GM18868 (cell line): Measurements from ENCODE around the gene MALAT1.
"Not testable (repeated sequence)": the region's sequence is repeated elsewhere in the genome, so short reads cannot be mapped to it uniquely, and the experiment has no call there.

Experiments
- ATAC-seq: cut with Tn5 transposase; IDR thresholded peaks from one replicate; pipeline ENCODE4 v1.9.1; 2021; ENCODE audit warnings: mild to moderate bottlenecking, moderate library complexity; ENCODE audit not compliant: unreplicated experiment

The MALAT1 gene

DNA sequence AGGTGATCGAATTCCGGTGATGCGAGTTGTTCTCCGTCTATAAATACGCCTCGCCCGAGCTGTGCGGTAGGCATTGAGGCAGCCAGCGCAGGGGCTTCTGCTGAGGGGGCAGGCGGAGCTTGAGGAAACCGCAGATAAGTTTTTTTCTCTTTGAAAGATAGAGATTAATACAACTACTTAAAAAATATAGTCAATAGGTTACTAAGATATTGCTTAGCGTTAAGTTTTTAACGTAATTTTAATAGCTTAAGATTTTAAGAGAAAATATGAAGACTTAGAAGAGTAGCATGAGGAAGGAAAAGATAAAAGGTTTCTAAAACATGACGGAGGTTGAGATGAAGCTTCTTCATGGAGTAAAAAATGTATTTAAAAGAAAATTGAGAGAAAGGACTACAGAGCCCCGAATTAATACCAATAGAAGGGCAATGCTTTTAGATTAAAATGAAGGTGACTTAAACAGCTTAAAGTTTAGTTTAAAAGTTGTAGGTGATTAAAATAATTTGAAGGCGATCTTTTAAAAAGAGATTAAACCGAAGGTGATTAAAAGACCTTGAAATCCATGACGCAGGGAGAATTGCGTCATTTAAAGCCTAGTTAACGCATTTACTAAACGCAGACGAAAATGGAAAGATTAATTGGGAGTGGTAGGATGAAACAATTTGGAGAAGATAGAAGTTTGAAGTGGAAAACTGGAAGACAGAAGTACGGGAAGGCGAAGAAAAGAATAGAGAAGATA, at the start of gene MALAT1:
Gene MALAT1 (plus strand): TSS at position 69 of the 736 bp plus-strand sequence.
- ATAC-seq = no peak

DNA sequence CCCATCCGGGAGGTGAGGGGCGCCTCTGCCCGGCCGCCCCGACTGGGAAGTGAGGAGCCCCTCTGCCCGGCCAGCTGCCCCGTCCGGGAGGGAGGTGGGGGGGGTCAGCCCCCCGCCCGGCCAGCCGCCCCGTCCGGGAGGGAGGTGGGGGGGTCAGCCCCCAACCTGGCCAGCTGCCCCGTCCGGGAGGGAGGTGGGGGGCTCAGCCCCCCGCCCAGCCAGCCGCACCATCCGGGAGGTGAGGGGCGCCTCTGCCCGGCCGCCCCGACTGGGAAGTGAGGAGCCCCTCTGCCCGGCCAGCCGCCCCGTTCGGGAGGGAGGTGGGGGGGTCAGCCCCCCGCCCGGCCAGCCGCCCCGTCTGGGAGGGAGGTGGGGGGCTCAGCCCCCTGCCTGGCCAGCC, 47.5 kb upstream of the MALAT1 start:
- not testable (repeated sequence) for ATAC-seq

DNA sequence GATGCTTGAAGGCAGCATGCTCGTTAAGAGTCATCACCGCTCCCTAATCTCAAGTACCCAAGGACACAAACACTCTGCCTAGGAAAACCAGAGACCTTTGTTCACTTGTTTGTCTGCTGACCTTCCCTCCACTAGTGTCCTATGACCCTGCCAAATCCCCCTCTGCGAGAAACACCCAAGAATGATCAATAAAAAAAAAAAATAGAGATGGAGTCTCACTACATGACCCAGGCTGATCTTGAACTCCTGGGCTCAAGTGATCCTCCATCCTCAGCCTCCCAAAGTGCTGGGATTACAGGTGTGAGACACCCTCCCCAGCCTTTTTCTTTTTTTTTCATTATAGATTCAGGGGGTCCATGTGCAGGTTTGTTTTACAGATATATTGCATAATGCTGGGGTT, 46.6 kb upstream of the MALAT1 start:
- not testable (repeated sequence) for ATAC-seq

DNA sequence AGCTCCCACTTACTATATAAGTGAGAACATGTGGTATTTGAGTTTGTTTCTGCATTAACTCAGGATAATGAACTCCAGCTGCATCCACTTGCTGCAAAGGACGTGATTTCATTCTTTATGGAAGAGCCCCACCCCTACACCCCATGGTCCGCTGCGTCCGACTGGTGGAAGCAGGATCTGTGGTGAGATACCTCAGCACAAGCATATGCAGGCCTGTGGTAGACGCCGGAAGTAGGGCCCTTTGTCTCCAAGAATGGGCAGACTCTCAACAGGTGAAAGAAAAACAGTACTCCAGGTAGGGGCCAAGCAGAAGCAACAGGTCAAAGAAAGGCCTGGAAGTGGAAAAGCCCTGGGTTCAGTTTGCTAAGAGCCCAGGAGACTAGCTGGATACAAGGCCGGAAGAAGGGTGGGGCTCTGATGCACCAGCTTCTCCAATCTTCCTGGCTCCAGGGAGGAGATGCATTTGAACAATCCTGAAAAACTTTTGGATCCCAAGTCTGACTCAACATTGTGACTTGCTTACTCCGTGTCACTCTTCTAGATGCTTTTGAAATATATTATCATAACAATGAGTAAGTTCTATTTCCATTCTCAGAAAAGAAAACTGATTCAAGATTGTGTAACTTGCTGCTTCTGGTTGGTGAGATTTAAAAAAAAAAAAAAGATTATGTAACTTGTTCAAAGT, 45.9 kb upstream of the MALAT1 start:
- no peak for ATAC-seq

DNA sequence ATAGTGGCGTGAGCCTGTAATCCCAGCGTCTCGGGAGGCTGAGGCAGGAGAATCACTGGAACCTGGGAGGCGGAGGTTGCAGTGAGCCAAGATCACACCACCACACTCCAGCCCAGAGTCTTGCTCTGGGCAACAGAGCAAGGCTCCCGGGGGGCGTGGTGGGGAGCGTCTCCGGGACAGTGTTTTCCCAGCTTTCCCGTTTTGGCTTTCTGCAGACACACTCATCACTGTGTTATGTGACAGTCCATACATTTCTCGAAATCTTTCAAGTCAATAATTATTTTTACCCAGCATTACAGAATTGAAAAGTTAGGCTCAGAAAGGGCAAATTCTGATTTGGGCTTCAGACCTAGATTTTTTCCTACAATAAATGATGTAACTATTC, 44.5 kb upstream of the MALAT1 start:
- ATAC-seq = no peak

DNA sequence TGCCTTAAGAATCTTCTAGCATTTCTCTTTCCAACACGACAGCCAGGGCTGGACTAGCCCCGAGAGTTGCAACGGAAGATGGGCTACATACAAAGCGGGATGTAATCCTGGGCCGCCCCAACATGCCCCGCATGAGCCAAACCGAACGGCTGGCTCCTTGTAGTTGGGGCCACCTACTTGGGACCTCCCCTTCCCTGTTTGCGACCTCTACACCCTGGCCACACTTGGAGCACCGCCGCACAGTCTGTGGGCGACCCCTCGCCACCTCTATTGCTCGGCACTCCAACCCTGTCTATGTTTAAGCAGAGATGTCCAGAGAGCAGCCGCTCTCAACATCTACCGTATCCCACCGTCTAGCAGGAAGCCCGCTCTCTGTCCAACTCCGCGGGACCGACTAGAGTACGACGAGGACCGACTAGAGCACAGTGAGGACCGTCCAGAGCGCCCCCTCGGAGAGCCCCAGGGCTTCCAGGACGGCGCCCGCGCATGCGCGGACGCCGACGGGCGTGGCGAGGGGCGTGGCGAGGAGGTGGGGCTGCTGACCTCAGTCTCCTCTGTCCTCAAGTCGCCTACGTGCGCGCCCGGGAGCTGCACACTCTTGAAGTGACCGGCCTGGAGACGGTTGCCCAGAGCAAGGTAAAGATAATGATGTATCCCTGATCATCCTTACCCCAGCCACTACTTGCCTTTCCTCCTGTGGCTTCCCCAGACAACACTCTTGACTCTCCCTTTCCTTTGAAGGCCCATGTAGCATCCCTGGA, 44.0 kb upstream of the MALAT1 start:
- peak; percentile 79 for ATAC-seq

DNA sequence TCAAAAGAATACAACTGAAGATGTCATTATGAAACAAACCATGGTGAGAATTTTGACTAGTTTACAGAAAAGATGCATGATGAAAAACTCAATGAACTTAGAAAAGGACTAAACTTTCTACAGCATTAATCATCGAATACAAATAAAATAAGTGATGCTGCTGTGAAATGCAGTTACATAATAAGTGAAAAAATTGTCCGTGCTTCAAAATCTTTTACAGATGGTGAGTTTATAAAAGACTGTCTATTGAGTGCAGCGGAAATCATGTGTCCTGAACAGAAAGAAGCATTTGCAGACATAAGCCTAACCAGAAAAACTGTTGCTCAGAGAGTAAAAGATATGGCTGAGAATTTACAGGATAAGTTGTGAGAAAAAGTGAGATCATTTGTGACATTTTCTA, 42.4 kb upstream of the MALAT1 start:
- ATAC-seq = no peak

DNA sequence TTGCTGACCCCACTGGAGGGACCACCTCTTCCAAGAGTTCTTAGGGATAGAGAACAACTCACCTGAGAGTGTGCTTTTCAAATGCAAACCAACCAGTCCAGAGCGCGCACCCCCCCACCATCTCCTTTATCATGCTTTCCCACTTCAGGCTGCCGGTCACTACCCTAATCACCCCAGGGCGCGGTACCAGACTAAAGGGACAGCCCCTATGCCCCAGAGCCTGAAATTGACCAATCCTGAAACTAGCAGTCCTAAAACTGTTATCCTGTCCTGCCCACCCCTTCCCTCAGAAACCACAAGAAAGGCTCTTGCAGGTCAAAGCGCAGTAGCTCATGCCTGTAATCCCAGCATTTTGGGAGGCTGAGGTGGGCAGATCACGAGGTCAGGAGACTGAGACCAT, 39.3 kb upstream of the MALAT1 start:
- no peak for ATAC-seq

DNA sequence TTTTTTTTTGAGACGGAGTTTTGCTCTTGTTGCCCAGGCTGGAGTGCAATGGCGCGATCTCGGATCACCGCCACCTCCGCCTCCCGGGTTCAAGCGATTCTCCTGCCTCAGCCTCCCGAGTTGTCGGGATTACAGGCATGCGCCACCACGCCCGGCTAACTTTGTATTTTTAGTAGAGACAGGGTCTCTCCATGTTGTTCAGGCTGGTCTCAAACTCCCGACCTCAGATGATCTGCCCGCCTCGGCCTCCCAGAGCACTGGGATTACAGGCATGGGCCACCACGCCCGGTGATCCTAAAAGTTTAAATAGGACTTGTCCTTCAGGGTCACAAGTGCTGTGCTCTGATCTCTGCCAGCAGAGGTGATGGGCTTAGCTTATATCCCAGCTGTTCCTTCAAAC, 33.4 kb upstream of the MALAT1 start:
- ATAC-seq = not testable (repeated sequence)

DNA sequence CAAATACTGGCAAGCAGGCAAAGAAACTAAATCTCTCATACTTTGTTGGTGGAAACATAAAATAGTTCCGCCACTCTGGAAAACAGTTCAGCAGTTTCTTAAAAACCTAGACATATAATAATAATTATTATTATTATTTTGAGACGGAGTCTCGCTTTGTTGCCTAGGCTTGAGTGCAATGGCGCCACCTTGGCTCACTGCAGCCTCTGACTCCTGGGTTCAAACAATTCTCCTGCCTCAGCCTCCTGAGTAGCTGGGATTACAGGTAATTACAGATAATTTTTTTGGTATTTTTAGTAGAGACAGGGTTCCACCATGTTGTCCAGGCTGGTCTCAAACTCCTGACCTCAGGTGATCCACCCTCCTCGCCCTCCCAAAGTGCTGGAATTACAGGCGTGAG, 31.5 kb upstream of the MALAT1 start:
- not testable (repeated sequence) for ATAC-seq

DNA sequence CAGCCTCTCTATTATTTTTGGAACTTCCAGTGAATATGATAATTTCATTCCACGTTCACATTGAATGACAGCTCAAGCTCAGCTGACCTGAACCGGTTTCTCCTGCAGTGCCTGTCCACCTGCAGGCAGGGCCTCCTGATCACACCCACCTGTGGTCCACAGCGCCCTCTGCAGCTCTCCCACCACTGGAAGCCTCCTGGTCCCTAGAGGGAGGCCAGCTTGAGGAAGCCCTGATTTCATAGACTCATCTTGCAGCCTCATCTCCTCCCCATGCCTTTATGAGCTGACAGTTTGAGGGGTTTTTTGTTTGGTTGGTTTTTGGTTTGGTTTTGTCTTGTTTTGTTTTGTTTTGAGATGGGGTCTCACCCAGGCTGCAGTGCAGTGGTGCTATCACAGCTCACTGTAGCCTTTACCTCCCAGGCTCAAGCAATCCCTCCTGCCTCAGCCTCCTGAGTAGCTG, 29.9 kb upstream of the MALAT1 start:
- no peak for ATAC-seq

DNA sequence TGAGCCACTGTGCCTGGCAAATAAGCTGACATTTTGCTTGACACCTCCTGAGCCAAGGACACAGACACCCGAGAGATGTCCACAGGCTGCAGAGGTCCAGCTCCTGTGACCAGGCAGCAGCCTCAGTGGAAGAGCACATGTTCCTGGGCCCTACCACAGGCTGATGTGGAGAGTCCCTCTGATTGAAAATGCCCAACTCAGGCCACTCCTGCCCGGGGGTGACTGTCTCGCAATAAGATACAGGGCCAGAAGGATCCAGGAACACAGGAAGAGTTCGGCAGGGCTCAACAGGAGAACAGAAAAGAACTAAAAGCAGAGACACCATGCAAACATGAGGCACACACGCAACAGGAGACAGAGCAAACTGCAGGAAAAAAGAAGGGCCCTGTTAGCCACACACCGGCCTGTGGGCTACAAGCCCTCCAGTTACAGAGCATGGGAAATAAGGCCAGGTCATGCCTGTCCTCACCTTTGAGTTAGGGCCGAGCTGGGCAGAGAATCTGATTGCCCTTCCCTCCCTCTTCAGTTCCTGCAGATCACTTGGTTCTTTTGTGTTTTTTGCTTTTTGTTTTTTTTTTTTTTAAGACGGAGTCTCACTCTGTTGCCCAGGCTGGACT, 28.3 kb upstream of the MALAT1 start:
- ATAC-seq = no peak

DNA sequence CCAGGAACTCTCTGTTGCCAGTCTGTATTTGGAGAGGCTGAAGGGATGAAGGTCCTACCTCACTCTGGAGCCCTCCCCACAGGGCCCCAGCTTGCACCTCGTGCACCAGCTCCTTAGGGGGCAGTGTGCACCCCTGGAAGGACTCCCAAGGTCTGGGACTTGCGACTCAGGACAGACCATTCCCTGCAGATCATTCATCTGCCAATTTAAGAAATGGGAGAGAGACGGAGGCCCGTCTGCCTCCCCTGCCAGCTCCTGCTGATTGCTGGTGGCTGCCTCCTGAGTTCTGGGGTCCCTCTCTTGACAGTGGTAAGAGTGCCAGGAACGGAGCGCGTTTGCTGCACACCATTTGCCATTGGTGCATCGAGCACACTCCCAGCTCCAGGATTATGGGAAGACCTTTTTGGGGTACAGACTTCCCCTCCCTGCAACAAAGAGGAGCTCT, 27.4 kb upstream of the MALAT1 start:
- ATAC-seq = no peak

DNA sequence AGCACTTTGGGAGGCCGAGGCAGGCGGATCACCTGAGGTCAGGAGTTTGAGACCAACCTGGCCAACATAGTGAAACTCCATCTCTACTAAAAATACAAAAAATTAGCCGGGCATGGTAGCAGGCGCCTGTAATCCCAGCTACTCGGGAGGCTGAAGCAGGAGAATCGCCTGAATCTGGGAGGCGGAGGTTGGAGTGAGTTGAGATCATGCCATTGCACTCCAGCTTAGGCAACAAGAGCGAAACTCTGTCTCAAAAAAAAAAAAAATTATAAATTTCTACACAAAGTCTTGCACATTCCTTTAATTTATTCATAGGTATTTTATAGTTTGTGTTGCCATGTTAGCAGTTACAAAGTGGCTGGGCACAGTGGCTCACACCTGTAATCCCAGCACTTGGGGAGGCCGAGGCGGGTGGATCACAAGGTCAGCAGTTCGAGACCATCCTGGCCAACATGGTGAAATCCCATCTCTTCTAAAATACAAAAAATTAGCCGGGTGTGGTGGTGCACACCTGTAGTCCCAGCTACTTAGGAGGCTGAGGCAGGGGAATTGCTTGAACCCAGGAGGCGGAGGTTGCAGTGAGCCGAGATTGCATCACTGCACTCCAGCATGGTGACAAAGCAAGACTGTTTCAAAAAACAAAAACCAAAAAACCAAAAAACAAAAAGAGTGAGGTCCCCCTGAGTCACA, 26.1 kb upstream of the MALAT1 start:
- ATAC-seq = not testable (repeated sequence)

DNA sequence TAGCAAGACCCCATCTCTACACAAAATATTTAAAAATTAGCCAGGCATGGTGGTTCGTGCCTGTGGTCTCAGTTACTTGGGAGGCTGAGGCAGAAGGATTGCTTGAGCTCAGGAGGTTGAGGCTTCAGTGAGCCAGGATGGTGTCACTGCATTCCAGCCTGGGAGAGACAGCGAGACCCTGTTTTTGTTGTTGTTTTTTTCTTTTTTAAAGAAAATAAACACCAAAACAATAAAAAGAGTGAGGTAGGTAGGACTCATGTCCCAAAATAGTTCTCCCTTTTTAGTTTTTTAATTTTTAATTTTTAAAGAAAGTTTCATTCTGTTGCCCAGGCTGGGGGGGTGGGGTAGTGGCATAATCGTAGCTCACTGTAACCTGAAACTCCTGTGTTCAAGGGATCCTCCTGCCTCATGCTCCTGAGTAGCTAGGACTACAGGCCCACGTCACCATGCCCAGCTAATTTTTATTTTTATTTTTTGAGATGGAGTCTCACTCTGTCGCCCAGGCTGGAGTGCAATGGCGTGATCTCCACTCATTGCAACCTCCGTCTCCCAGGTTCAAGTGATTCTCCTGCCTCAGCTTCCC, 25.5 kb upstream of the MALAT1 start:
- ATAC-seq = no peak

DNA sequence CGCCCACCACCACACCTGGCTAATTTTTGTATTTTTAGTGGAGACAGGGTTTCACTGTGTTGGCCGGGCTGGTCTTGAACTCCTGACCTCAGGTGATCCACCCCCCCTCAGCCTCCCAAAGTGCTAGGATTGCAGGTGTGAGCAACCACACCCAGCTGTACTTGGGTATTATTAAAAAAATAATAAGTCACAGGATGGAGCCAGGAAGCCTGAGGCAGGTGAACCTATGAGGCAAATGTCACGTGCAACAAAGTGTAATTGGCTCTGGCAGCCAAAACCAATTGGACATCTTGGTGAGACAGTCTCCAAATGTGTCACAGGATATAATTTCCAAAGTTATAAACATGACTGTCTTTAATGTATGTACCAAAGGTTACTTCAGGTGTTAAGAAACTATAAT, 24.0 kb upstream of the MALAT1 start:
- ATAC-seq = no peak

DNA sequence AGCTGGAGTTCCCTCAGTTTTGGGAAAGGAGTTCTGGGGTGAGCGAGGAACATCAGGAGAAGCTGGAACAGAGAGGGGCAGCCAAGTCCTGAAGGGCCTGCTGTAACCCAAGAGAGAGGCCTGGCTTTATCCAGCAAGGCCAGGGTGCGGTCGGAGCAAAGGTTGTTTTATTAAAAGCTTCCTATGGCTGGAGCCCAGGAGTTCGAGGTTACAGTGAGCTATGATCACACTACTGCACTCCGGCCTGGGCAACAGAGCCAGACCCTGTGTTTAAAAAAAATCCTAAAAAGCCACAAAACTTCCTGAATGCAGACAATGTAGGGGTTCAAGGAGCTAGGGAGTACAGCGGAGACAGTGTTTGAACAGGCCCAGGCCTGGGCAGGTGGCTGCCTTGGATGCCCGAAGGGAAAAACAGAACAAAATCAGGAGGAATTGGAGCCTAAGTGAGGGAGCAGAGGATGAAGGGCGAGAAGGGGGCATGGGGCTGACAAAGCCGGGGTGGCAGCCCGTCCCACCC, 22.2 kb upstream of the MALAT1 start:
- ATAC-seq = no peak

DNA sequence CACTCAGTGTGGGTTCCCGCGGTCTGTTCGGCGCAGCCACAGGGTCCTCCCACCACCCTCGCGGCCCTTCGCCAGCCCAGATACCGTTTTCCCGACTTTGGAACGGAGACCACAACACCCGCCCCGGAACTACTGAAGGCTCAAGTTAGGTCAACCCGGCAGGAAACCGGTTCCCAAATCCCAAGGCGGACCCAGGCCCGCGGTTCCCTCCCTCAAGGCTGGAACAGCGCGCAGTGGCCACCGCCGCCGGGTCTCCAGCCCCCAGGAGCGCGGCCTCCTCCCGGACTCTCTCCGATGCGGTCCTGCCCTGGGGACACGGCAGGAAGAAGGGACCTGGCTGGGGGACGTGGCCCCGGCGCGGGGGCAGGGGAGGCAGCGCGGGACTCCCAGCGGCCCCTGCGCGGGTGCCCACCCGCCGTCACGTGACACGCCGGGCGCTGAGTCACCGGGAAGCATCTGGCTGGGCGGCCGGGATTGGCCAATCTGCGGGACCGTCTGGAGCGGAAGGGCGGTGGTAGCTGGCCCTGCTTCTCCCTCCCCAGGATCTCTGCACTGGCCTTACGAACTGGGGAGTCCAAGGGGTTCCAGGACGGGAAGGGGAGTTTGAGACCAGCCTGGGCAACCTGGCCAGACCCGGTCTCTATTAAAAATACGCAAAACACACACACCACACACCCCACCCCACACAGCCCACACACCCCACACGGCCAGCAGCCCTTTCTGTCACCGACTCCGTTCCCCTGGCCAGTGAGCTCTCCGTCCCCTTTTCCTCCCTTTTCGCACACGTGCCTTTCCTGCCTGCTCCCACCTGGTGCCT, 21.5 kb upstream of the MALAT1 start:
- ATAC-seq = peak; percentile 76
